Activated T-cell treated with anti-CD3 and anti-CD28 coated beads, Interleukin-2, amount 50 U/mL, for 72 hours (primary cell): Measurements from ENCODE around the gene ZNF524. TPM values are rescaled to one million over a fixed set of nuclear protein-coding genes. Genes with fewer than 3 reads are reported as not detected.
"Not testable (repeated sequence)": the region's sequence is repeated elsewhere in the genome, so short reads cannot be mapped to it uniquely, and the experiment has no call there.

Experiments used
- ATAC-seq, 2 donors: fragments of 150-1000 bp; cut with Tn5 transposase; replicated peaks in 1 of 2; 2 replicates each; pipeline ENCODE4 v1.10.0; 2021; ENCODE audit warnings: moderate library complexity in 2 of 2, mild to moderate bottlenecking in 1 of 2
- DNase-seq, 2 donors: peaks; one replicate each; pipeline ENCODE4 v3.0.0; 2021 to 2022; ENCODE audit warnings: mixed read lengths in 1 of 2
- H3K27ac Mint-ChIP-seq: one replicate; pipeline ENCODE4 v1.8.0; 2022; ENCODE audit warnings: mild to moderate bottlenecking, moderate library complexity, mixed read lengths
- H3K27me3 Mint-ChIP-seq: one replicate; pipeline ENCODE4 v1.8.0; 2022; ENCODE audit warnings: low read depth, mixed read lengths
- H3K36me3 Mint-ChIP-seq, 2 donors: one replicate each; pipeline ENCODE4 v1.8.0; 2022; ENCODE audit warnings: mixed read lengths in 2 of 2, mild to moderate bottlenecking in 1 of 2; ENCODE audit not compliant: insufficient read depth in 2 of 2
- H3K4me1 Mint-ChIP-seq: one replicate; pipeline ENCODE4 v1.8.0; 2022; ENCODE audit warnings: low read depth, mixed read lengths
- H3K4me3 Mint-ChIP-seq, 2 donors: one replicate each; pipeline ENCODE4 v1.8.0; 2022; ENCODE audit warnings: mild to moderate bottlenecking in 2 of 2, mixed read lengths in 2 of 2, moderate library complexity in 2 of 2
- H3K9me3 Mint-ChIP-seq, 2 donors: one replicate each; pipeline ENCODE4 v1.8.0; 2022; ENCODE audit warnings: mixed read lengths in 2 of 2
- total RNA-seq, 2 donors: library from RNA; stranded (reverse); gene quantifications; one replicate each; pipeline ENCODE4 v1.2.3, GENCODE V29; 2022

The ZNF524 gene
- 10 to 100 TPM; 26.2 to 32.3 TPM for total RNA-seq

DNA sequence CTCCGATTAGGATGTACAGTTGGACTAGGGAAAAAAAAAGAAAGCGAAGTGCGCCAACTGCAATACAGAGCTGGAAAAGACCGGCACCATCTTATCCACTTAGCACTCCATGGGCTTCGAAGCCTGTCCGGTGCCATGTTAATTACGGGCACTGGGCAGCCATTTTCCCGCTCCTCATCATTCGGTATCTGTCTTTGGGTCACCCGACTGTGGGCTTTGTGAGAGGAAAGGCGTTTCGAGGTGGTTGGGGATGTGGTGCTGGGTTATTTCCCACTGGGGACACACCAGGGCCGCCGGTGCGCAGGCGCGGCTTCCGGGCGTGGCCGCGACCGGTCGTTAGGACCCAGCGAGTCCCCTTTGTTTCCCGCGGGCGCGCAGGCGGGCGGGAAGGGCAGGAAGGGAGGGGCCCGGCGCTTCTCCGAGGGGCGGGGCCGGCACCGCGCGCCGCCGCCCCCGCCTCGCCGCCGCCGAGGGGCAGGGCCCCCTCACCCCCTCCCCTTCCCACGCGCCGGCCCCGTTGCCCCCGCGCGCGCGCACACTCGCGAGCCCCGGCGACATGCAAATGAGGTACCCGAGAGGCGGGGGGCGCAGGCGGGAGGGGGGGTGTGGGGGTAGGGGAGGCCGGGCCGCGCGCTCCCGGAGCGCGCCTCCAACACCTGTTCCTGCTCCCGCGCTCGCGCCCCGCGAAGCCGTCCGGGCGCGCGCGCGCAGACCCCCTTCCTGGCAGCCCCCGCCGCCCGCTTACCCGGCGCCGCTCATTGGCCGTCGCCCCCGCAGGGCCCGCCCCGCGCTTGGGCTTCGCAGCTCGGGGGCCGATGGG, at the start of gene ZNF524:
TSS of gene ZNF524 (plus strand) at position 447 of the 820 bp plus-strand sequence. CDS start 1,825 bp downstream, outside the sequence.
- Mint-ChIP-seq H3K4me1 (peaks cover 40% of the 10 kb centered on the region), H3K4me3 (peak within 1 kb of the TSS; percentile 89 to 97), H3K36me3 (peaks cover 14 to 22% of the 10 kb centered on the region in 2 donors), H3K27me3 (no peaks in the 10 kb centered on the region), H3K9me3 (peaks cover 0 to 1% of the 10 kb centered on the region in 2 donors), H3K27ac (peak within 1 kb of the TSS; percentile 97)
- DNase-seq, result peak; percentile 86 to 89
- ATAC-seq, result peak; percentile 66 to 67

GRCh38 chr19:55550321-55550650, 49.8 kb upstream of the ZNF524 start:
- no peaks in the 10 kb centered on the region for H3K4me1 Mint-ChIP-seq
- DNase-seq, result no peak
- no peak overlapping the region for H3K4me3 Mint-ChIP-seq
- no peak overlapping the region for H3K27ac Mint-ChIP-seq
- no peaks in the 10 kb centered on the region for H3K36me3 Mint-ChIP-seq
- peaks cover 10% of the 10 kb centered on the region for H3K27me3 Mint-ChIP-seq
- no peak for ATAC-seq
- H3K9me3 Mint-ChIP-seq, result no peaks in the 10 kb centered on the region

DNA sequence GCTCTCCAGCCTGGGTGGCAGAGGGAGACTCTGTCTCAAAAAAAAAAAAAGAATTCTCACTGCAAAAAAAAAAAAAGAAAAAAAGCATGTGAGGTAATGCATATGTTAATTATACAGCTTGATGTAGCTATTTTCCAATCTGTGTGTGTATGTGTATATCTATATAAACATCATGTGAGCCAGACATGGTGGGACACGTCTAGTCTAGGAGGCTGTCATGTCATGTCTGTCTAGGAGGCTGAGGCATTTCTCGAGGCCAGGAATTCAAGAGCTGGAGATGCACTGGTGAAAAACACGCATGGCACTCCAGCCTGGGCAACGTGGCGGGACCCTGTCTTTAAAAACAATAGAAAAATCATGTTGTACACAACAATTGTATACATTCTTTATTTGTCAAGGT, 47.9 kb upstream of the ZNF524 start:
- no peak overlapping the region for H3K27ac Mint-ChIP-seq
- H3K36me3 Mint-ChIP-seq, result no peaks in the 10 kb centered on the region
- H3K4me3 Mint-ChIP-seq, result no peak overlapping the region
- no peaks in the 10 kb centered on the region for H3K9me3 Mint-ChIP-seq
- no peaks in the 10 kb centered on the region for H3K4me1 Mint-ChIP-seq
- no peak for DNase-seq
- ATAC-seq, result no peak
- peaks cover 8% of the 10 kb centered on the region for H3K27me3 Mint-ChIP-seq

DNA sequence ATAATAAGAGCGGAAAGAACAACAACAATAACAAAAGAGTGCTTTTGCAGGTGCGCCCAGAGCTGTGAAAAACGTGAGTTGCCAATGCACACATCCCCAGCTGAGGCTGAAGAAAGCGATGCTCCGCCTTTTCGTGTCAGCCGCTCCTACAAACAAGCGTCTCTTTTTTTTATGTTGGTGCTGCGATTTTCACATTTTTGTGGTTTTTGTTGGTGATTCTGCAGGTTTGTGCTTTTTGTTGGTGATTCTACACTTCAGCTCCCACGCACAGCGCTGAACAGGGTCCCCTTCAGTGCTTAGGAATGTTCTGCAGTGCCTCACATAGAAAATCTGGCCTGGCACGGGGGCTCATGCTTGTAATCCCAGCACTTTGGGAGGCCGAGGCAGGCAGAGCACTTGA, 47.5 kb upstream of the ZNF524 start:
- Mint-ChIP-seq H3K9me3 (no peaks in the 10 kb centered on the region), H3K36me3 (no peaks in the 10 kb centered on the region), H3K4me3 (no peak overlapping the region), H3K4me1 (no peaks in the 10 kb centered on the region), H3K27ac (no peak overlapping the region), H3K27me3 (peaks cover 3% of the 10 kb centered on the region)
- DNase-seq (no peak), ATAC-seq (no peak)

- no peak overlapping the region for H3K4me3 Mint-ChIP-seq
- no peak for DNase-seq
- H3K27ac Mint-ChIP-seq, result no peak overlapping the region
- no peak for ATAC-seq
- H3K9me3 Mint-ChIP-seq, result no peaks in the 10 kb centered on the region
- no peaks in the 10 kb centered on the region for H3K27me3 Mint-ChIP-seq
- H3K36me3 Mint-ChIP-seq, result no peaks in the 10 kb centered on the region
- no peaks in the 10 kb centered on the region for H3K4me1 Mint-ChIP-seq
Observed at GRCh38 chr19:55553217-55554182, 46.6 kb upstream of the ZNF524 start.

GRCh38 chr19:55554302-55554701, 45.8 kb upstream of the ZNF524 start:
- Mint-ChIP-seq H3K4me1 (no peaks in the 10 kb centered on the region), H3K27me3 (no peaks in the 10 kb centered on the region), H3K9me3 (no peaks in the 10 kb centered on the region), H3K27ac (no peak overlapping the region), H3K4me3 (no peak overlapping the region), H3K36me3 (no peaks in the 10 kb centered on the region)
- ATAC-seq, result no peak
- DNase-seq, result no peak

DNA sequence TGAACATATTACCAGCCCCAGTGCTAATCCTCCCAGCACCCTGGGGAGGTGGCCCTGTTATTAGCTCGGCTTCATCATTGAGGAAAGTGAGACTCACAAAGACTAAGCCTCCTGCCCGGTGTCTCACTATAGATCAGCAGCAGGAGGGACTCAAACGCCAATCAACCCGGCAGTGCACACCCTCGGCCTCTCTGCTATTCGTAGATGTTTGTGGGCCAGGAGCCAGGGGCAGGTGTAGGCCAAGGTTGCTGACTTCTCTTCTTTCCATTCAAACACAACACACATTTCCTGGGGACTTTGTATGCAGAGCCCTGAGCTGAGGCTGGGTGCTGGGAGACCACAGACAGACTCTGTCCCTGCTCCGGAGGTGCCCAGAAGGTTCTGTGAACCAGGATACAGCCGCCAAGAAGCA, 45.3 kb upstream of the ZNF524 start:
- DNase-seq, result no peak
- H3K4me3 Mint-ChIP-seq, result no peak overlapping the region
- ATAC-seq, result no peak
- no peaks in the 10 kb centered on the region for H3K36me3 Mint-ChIP-seq
- H3K4me1 Mint-ChIP-seq, result no peaks in the 10 kb centered on the region
- H3K9me3 Mint-ChIP-seq, result no peaks in the 10 kb centered on the region
- no peaks in the 10 kb centered on the region for H3K27me3 Mint-ChIP-seq
- H3K27ac Mint-ChIP-seq, result no peak overlapping the region

- Mint-ChIP-seq H3K27me3 (peaks cover 7% of the 10 kb centered on the region), H3K36me3 (no peaks in the 10 kb centered on the region), H3K4me1 (no peaks in the 10 kb centered on the region), H3K27ac (no peak overlapping the region), H3K4me3 (no peak overlapping the region), H3K9me3 (no peaks in the 10 kb centered on the region)
- DNase-seq, result no peak
- ATAC-seq, result no peak
Observed at GRCh38 chr19:55559684-55560083, 40.4 kb upstream of the ZNF524 start.

DNA sequence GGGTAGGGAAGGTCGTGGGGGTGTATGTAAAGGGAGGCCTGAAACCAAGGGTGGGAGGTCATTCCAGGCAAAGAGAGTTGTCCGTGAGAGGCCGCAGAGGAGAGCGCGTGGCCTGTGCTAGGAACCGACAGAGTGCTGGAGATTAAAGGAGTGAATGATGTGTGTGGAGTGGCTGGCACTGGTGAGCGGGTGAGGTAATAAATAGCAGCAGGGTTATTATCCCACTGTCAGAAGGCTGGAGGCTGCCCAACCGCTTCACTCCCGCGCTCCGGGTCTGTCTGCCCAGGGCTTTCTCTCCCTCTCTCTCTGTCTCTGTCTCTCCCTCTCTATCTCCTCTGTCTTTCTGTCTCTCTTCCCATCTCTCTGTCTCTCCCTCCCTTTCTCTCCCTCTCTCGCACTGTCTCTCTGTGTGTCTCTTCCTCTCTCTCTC, 36.8 kb upstream of the ZNF524 start:
- Mint-ChIP-seq H3K27me3 (peaks cover 7% of the 10 kb centered on the region), H3K4me1 (no peaks in the 10 kb centered on the region), H3K9me3 (no peaks in the 10 kb centered on the region), H3K4me3 (no peak overlapping the region), H3K27ac (no peak overlapping the region), H3K36me3 (no peaks in the 10 kb centered on the region)
- DNase-seq (no peak), ATAC-seq (no peak)

DNA sequence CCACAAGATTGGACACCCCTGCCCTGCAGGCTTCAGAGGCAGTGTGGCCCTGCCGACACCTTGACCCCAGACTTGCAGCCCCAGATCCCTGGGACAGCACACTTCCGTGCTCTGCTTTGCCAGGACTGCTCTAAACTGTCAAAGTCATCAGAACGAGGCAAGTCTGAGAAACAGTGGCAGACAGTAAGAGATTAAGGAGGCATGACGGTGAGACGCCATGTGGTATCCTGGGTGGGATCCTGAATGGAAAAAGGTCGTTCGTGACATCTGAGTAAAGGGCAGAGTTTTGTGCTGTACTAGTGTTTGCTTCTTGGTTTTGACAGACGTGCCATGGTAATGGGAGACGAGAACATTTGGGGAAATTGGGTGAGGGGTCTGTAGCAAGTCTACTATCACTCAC, 33.3 kb upstream of the ZNF524 start:
- Mint-ChIP-seq H3K27ac (no peak overlapping the region), H3K9me3 (no peaks in the 10 kb centered on the region), H3K4me1 (no peaks in the 10 kb centered on the region), H3K4me3 (no peak overlapping the region), H3K36me3 (no peaks in the 10 kb centered on the region), H3K27me3 (no peaks in the 10 kb centered on the region)
- DNase-seq (no peak), ATAC-seq (no peak)

- Mint-ChIP-seq H3K27ac (no peak overlapping the region), H3K9me3 (no peaks in the 10 kb centered on the region), H3K4me3 (no peak overlapping the region), H3K4me1 (no peaks in the 10 kb centered on the region), H3K36me3 (no peaks in the 10 kb centered on the region), H3K27me3 (no peaks in the 10 kb centered on the region)
- ATAC-seq (no peak), DNase-seq (no peak)
Observed at GRCh38 chr19:55567708-55568328, 32.3 kb upstream of the ZNF524 start.

- not testable (repeated sequence) for H3K9me3 Mint-ChIP-seq, DNase-seq, H3K36me3 Mint-ChIP-seq, H3K4me1 Mint-ChIP-seq, H3K4me3 Mint-ChIP-seq, ATAC-seq, H3K27me3 Mint-ChIP-seq, H3K27ac Mint-ChIP-seq
Observed at GRCh38 chr19:55569477-55569876, 30.6 kb upstream of the ZNF524 start.

GRCh38 chr19:55573929-55574328, 26.2 kb upstream of the ZNF524 start:
- not testable (repeated sequence) for H3K4me3 Mint-ChIP-seq, H3K36me3 Mint-ChIP-seq, H3K9me3 Mint-ChIP-seq, DNase-seq, H3K27me3 Mint-ChIP-seq, H3K27ac Mint-ChIP-seq, ATAC-seq, H3K4me1 Mint-ChIP-seq
